ENCODE measurements around the gene JPH3.

DNA sequence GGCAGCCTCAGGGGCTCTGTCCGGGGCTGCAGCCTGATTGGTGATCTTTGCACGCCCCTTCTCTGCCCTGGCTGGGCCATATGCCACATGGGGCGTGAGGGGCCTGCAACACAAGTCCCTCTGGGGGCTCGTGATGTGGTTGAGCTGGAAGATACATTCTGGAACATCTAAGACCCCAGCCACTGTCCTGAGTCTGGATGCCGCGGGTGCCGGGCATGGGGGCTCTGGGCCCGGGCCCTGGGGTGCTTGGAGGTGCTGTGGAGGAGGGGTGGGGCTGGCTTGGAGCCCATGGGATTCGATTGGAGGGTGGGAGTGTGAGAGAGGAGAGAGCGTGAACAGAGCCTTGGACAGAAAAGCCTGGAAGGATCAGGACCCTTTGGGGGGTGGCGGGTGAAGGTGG lies 39.4 kb downstream of the JPH3 start:
- TF ChIP-seq CTCF (IDR thresholded peaks at IDR 0.05): no peak
- TF ChIP-seq EP300 (IDR thresholded peaks at IDR 0.05): no peak

All from tibial nerve (tissue), 4 donors.